Measurements from ENCODE around the gene ZIC4.

Gene ZIC4

GRCh38 chr3:147408188-147409100 lies 2.1 kb upstream of the ZIC4 start:
- no peak for DNase-seq (ENCODE audit: low read depth, low spot score)
- no peak overlapping the region for H3K4me3 ChIP-seq (ENCODE audit: low read length)

GRCh38 chr3:147407498-147408187 lies 1.3 kb upstream of the ZIC4 start:
- H3K4me3 ChIP-seq (ENCODE audit: low read length), result no peak overlapping the region

GRCh38 chr3:147407114-147407497 lies 763 bp upstream of the ZIC4 start:
- H3K4me3 ChIP-seq (ENCODE audit: low read length), result no peak overlapping the region
- no peak for DNase-seq (ENCODE audit: low read depth, low spot score)

More at GRCh38 chr3:147407498-147408187, 1.3 kb upstream of the ZIC4 start:
- no peak for DNase-seq (ENCODE audit: low read depth, low spot score)

- no peak for DNase-seq (ENCODE audit: low read depth, low spot score)
- no peak overlapping the region for H3K4me3 ChIP-seq (ENCODE audit: low read length)
Measured at GRCh38 chr3:147405231-147406027, 914 bp downstream of the ZIC4 start.

- no peak overlapping the region for H3K4me3 ChIP-seq (ENCODE audit: low read length)
- DNase-seq (ENCODE audit: low read depth, low spot score), result no peak
Measured at GRCh38 chr3:147404800-147405230, 1.5 kb downstream of the ZIC4 start.

- no peak for DNase-seq (ENCODE audit: low read depth, low spot score)
- no peak overlapping the region for H3K4me3 ChIP-seq (ENCODE audit: low read length)
Measured at GRCh38 chr3:147404000-147404799, 2.1 kb downstream of the ZIC4 start.

GRCh38 chr3:147403511-147403910 lies 2.8 kb downstream of the ZIC4 start:
- no peak overlapping the region for H3K4me3 ChIP-seq (ENCODE audit: low read length)
- DNase-seq (ENCODE audit: low read depth, low spot score), result no peak

- DNase-seq (ENCODE audit: low read depth, low spot score), result no peak
- no peak overlapping the region for H3K4me3 ChIP-seq (ENCODE audit: low read length)
Measured at GRCh38 chr3:147402159-147402558, 4.2 kb downstream of the ZIC4 start.

GRCh38 chr3:147401421-147401820 lies 4.9 kb downstream of the ZIC4 start:
- no peak for DNase-seq (ENCODE audit: low read depth, low spot score)
- no peak overlapping the region for H3K4me3 ChIP-seq (ENCODE audit: low read length)

GRCh38 chr3:147400999-147401398 lies 5.3 kb downstream of the ZIC4 start:
- H3K4me3 ChIP-seq (ENCODE audit: low read length), result no peak overlapping the region
- no peak for DNase-seq (ENCODE audit: low read depth, low spot score)

GRCh38 chr3:147400111-147400510 lies 6.2 kb downstream of the ZIC4 start:
- no peak for DNase-seq (ENCODE audit: low read depth, low spot score)
- H3K4me3 ChIP-seq (ENCODE audit: low read length), result no peak overlapping the region

GRCh38 chr3:147398813-147399534 lies 7.4 kb downstream of the ZIC4 start:
- H3K4me3 ChIP-seq (ENCODE audit: low read length), result no peak overlapping the region
- DNase-seq (ENCODE audit: low read depth, low spot score), result no peak

- DNase-seq (ENCODE audit: low read depth, low spot score), result no peak
- no peak overlapping the region for H3K4me3 ChIP-seq (ENCODE audit: low read length)
Measured at GRCh38 chr3:147397875-147398812, 8.2 kb downstream of the ZIC4 start.

- no peak overlapping the region for H3K4me3 ChIP-seq (ENCODE audit: low read length)
- no peak for DNase-seq (ENCODE audit: low read depth, low spot score)
Measured at GRCh38 chr3:147397155-147397874, 9.0 kb downstream of the ZIC4 start.

- no peak overlapping the region for H3K4me3 ChIP-seq (ENCODE audit: low read length)
Measured at GRCh38 chr3:147396712-147397046, 9.7 kb downstream of the ZIC4 start.

GRCh38 chr3:147395899-147396711 lies 10.2 kb downstream of the ZIC4 start:
- no peak overlapping the region for H3K4me3 ChIP-seq (ENCODE audit: low read length)
- no peak for DNase-seq (ENCODE audit: low read depth, low spot score)

More at GRCh38 chr3:147396712-147397046, 9.7 kb downstream of the ZIC4 start:
- DNase-seq (ENCODE audit: low read depth, low spot score), result no peak

Data from Jurkat, Clone E6-1 (cell line).